ENCODE measurements around the gene BCL2. TPM values are rescaled to one million over a fixed set of nuclear protein-coding genes. Genes with fewer than 3 reads are reported as not detected.
A peak's percentile ranks its signal among the peaks of the same experiment; 100 is the strongest.

The BCL2 gene
- total RNA-seq, 1 donor from 2014 or later = 7.7 TPM

DNA sequence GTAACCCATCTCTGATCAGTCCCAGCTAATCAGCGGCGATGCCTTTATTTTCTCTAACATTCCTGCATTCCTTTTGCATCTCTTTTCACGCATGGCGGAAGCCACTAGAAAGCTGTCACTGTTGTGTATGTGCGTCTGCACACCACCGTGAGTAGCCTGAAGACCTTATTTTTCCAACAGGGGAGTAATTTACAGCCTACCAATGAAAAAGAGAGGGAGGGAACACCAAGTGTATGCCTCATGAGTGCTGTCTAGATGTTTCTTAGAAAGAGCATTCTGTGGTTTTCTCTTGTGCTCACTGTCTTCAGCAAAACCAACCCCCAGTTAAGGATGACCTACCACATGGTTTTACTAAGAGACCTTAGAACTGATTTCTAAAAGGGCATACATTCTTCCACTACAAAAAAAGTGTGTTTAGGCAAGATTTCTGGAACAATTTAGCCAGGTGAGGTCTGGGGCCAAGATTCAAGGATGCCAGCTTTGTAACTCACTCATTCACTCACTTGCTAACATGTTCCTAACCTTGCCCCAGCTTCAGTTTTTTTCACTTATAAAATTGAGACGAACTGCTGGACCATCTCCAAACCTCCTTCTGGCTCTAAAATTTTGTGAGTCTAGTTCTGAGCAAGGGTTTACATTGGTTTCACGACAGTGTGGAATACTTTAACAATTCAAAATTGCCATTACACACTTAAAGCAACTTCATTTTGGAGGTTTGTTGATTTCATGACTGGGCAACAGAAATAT lies 51.4 kb downstream of the BCL2 start:
- intact Hi-C loops (cut with micrococcal nuclease) = no loop called here
- ATAC-seq (no peak), DNase-seq (no peak)

DNA sequence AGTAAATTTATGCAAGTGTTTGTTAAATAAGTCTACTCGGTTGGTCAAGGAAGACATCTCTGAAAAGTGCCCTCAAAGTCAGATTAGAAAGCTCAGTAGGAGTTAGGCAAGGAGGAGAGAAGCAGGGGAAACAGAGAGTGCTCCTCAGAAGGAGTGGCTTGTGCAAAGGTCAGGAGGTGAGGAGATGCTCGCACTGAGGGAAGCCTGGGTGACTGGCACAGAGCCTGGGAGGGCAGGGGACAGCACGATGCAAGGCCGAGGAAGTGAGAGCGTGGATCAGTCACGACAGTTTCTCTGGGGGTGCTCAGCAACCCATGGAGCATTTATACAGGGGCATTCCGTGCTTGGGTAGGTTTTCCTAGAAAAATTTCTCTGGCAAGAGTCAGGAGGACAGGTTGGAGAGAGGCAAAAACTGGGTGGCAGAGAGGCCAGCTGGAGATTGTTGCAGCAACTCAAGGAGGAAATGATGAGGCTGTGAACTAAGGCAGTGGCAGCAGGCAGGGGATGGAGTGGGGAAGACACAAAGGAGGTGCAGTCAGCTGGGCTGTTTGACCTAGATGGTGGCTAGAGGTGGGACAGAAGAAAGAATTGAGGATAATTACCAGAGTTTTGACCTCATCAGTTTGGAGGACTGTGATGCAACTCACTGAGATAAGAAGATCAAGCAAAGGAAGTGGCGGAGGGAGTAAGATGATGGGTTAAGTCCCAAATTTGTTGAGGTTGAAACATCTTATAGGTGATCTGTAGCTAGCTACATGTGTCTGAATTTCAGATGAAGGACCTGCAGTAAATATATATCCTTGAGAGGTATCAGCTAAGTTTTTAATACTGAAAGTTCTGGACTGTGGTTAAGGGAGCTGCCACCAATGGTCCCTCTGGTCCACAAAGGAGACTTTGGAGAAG lies 52.4 kb downstream of the BCL2 start:
- ATAC-seq (no peak), DNase-seq (no peak)
- intact Hi-C loops (cut with micrococcal nuclease) = no loop called here

DNA sequence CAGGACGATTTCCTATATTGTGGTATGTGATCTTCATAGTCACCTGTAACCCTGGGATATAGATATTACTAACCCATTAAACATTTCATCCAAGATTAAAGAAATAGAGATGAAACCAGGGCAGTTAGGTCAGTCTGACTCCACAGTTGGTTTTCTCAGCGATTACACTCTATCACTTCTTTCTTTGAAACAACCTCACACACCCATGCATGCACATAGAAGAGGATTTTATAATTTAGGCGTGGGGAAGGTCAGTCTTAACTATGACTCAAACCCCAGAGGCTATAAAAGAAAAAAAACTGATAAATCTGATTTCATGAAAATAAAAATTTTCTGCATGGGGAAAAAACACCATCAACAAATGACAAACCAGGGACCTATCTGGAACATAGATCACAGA lies 54.2 kb downstream of the BCL2 start:
- DNase-seq (no peak), ATAC-seq (no peak)
- intact Hi-C loops (cut with micrococcal nuclease) = no loop called here

DNA sequence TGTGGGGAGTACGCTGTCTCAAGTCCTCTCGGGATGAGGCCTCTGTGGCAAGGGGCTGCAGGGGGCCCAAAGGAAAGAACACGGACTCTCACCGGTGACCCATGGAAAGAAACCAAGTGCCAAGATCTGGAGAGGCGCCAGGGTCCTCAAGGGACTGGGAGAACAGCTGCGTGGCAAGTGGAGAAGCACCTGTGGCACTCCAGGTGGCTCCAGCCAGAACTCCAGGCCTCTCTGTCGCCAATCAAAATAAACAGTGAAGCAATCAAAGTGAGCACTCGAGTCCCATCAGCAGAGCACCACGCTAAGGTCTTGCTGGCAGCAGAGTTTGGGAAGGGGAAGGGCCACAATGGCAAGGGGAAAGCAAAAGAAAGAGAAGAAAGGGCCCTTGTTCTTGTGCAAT lies 54.7 kb downstream of the BCL2 start:
- ATAC-seq = no peak

DNA sequence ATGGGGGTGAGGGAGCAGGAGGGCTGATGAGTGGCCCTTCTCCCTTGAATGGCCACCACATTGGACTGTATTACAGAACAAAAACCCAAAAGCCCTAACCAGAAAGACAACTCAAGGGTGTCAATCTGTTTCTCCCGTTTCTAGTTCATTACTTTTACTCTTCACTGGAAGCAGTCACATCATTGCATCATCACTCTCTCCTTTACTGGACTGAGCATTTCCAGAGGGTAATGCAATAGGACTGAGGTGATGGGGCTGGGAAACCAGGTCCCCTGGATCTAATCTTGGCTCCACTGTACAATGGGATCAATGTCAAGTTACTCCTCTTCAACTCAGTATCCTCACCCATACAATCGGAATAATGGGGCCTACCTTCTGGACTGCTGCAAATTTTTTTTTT lies 56.1 kb downstream of the BCL2 start:
- ATAC-seq = peak; percentile 50
- DNase-seq = no peak
- intact Hi-C loops (cut with micrococcal nuclease) = no loop called here

More for the DNA sequence above, 54.7 kb downstream of the BCL2 start:
- peak; percentile 33 for DNase-seq
- intact Hi-C loops (cut with micrococcal nuclease) = no loop called here

DNA sequence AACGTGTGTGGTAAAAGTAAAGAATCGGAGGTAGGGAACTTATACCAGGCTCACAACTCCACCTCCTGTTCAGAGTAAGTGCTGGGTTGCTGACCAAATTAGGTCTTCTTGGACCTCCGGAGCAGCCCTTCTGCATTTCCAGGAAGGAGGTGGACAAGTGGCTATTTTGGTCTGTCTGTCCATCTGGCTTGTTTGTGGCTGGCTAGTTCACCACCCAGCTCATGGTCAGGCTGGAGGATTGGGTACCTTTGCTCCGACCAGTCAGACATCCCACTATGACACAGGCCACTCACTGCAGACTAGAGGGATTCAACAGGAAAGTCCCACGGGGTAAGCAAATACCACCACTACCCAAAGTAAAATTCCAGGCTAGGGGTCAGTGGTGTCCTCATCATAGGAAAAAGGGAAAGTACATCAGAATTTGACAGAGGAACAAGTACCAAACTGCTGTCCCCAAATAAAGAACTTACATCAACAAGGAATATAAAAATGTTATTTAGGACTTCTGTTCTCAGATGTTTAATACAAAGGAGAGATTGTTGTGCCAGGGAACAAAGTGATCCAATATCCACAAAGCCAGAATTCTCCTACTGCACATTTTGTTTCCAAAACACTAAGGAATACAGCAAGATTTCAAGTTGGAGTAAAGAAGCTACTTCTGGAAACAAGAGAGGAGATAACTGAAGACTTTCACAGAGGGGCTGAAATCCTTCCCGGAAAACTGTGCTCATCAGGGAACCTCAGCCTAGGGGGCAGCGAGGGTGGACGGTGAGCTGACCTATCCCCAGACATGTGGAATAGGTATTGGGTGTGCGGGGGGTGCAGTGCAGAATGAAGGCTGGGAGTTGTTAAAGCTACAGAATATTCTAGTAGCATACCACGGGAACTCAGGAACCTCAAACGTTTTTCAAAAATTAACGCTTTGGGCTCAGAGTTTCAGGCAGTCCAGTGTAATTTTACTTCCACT lies 56.9 kb downstream of the BCL2 start:
- peak; percentile 83 for ATAC-seq
- no peak for DNase-seq
- intact Hi-C loops (cut with micrococcal nuclease) = no loop called here

DNA sequence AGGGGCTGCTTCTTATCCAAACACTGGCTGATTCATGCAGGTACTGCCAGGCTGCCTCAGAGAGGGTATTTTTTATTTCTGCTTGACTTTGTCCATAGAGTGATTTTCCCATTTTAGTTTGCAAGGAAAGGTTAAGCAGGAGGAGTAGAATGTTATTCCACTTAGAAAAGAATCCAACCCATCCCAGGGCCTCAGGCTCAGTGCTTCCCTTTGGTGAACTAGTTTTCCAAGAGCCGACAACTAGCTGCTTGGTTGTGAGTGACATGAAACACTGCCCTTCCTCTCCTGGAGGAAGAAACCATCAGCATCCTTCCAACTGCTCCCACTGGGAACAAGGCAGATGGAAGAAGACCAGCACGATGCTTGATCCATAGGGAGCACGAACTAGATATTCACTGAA lies 58.5 kb downstream of the BCL2 start:
- ATAC-seq = no peak
- DNase-seq = no peak
- intact Hi-C loops (cut with micrococcal nuclease) = no loop called here

DNA sequence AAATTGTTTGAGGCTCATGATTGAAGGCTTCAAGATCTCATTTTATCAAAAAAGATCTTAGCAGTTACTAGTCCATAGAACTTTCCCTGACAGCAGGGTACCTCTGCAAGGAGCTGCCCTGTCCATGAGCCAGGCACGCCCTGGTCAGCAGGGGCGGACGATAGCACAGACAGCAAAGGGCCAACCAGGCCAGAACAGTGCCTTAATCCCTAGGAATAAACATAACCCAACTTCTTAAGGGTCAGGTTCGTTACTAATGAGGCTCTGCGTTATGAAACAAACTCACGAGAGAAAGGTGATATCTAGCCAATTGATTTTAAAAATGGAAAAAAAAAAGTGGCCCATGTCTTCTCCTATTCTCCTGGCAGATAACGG lies 59.2 kb downstream of the BCL2 start:
- ATAC-seq (no peak), DNase-seq (no peak)
- intact Hi-C loops (cut with micrococcal nuclease) = no loop called here

DNA sequence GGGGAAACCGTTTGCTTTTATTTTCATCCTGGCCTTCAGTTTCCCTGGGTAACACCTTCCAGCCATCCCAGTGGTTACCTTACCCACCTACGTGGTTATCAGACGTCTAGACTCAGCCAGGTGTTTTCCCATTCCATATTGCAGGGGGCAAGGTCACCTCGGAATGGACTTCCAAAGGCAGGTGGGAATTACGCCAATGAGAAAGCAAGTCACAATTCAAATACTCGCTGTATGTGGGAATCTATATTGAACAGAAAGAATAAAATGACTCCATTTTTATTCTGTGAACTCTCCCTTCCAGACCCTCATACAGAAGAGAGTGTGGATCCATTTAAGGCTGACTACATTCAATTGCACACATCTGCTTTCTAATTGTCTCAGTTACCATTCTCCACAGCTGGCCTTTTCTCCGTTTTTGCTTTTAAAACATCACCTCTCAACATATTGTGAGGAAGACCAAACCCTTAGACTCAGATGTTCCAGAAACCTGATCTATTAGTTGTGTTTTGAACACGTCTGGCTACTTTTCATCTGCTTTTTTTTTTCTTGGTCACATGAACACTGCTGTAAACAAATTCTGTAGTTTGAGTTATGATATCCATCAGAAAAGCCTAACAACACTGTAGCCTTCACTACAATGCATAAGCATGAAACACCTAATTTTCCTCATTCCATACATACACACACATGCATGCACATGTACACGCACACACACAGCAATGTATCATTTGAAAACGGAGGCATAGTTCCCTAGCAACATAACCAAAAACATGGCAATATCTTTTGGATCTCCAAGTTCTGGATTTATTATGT lies 59.8 kb downstream of the BCL2 start:
- no peak for DNase-seq
- ATAC-seq = no peak
- intact Hi-C loops (cut with micrococcal nuclease) = no loop called here

DNA sequence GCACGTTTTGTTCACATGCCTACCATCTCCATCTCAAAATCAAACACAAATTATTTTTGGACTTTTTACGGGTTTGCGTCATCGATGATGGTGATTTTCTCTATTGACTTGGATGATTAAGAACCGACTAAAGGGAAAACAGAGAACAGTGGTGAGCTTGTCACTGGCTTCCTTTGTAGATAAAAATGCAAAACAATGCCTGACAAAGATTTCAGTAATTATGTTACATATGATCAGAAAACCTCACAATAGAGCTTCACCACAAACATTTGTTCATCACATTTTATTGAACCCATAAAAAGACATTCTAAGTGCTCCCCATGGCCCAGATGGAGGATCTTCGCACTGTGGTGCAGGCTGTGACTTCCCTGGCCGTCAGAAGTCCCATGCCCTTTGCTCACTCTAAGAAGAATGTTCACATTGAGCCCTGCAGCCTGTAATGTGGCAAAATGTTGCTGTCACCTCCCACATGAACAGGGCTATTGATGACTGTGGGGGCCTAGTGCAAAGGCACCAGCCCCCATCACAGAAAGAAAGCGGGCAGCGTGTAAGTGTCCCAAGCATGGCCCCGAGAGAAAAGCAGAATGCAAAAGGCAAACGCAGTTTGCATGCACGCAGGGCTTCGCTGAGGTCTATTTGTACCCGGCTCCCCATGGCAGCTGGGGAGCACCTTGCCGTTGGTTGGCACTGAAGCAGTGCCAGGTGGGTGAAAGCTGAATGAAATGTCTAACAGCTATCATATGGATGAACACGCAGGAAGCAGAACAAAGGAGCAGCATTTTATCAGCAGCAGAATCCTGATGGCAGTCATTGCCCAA lies 60.6 kb downstream of the BCL2 start:
- intact Hi-C loops (cut with micrococcal nuclease) = no loop called here
- ATAC-seq (no peak), DNase-seq (no peak)

DNA sequence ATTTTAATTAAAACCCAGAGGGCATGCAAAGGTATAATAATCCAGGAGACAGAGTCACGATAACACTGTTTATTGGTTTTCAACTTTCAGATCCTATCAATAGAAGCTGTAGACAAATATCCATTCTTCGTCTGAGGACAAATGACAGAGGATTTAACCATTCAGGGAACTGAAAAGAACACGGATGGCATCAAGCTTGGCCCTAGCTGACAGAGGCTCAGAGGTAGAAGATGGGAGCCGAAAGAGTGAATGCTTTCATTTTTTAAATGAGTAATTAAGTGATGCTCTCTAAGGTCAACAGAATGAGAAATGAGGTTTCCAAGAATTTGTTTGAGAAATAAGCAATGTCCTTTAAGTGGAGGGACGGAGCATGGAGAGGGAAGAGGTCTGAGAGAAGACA lies 62.1 kb downstream of the BCL2 start:
- intact Hi-C loops (cut with micrococcal nuclease) = no loop called here
- DNase-seq (no peak), ATAC-seq (no peak)

DNA sequence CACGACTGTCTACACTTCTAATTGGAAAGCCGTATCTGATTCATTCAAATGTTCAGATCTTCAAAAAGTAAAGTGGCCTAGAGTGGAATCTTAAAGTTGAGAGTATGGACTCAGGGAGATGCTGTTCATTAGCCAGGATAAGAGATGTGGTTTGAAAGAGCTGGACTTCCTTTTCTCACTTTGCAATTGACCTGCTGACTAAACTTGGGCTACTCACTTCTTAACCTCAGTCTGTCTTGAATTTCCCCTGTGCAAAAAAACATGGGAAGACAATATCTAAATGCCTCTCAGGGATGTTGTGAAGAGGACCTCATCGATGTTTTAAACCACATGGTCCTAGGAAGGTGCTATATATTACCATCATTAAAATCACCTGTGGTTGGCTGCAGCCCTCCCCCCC lies 64.1 kb downstream of the BCL2 start:
- intact Hi-C loops (cut with micrococcal nuclease) = no loop called here
- ATAC-seq (no peak), DNase-seq (no peak)

DNA sequence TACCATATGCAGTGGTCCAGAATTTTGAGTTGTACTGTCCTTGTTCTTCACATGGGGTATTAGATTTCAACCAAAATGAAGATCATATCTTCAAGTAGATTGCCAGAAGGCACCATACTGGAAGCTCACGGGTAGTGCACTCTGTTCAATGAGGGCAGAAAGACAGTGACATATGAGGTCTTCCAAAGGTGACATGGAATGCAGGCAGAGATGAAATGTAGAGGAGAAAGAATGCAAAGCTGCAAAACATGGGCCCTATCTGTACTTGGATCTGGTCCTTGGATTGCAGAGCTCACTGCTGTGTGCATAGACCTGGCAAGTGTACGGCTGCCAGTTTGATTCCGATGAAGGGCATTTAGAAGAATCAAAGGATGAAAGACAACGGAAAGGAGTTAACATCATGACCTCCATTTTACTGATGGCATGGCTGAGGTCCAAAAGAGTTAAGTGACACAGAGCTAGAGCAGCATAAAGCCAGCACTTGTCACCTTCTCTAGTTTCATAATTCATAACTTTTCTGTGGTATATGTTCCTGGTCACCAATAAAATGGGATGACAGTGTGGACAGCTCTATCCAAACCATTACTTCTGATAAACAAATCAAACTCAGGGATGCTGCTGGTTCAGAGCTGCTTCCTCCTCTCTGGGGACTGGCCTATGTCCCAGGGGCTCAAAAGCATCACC lies 64.7 kb downstream of the BCL2 start:
- no peak for ATAC-seq
- no peak for DNase-seq
- intact Hi-C loops (cut with micrococcal nuclease) = no loop called here

DNA sequence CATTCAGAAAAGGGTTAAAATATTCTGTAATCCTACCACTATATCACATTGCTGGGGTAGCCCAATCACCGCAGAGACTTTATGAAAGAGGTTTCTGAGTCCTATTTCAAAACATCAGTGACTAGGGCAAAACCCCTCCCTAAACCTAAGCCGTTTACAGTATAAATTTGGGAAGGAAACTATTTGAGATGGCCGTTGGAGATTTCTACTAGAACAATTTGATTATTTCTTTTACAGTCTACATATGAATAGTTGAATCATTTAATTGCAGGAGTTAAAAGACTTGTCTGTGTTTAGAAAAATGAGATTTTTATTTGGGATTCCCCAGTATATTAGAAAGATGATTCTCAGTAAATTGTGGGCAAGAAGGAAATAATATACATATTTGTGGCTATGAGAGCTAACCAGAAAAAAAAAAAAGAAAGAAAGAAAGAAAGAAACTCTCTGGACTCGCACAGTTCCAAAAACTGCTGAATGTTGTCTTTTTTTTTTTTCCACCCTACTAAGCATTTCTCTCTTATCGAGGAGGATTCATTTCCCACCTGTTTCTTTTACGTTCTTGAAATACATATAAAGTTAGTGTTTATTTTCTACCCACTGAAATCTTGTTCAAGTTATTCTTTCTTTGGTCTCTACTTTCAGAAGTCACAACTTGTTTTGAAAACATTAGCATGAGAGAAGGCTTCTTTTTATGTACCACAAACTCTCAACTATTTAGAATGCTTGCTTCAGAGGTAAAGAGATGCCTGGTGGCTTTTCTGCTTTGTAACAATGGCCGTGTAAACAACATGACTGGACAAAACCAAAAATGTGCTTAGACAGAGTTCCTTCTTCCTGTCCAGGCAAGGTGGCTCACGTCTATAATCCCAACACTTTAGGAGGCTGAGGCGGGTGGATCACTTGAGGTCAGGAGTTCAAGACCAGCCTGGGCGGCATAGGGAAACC lies 65.9 kb downstream of the BCL2 start:
- ATAC-seq (no peak), DNase-seq (no peak)
- intact Hi-C loops (cut with micrococcal nuclease) = no loop called here

DNA sequence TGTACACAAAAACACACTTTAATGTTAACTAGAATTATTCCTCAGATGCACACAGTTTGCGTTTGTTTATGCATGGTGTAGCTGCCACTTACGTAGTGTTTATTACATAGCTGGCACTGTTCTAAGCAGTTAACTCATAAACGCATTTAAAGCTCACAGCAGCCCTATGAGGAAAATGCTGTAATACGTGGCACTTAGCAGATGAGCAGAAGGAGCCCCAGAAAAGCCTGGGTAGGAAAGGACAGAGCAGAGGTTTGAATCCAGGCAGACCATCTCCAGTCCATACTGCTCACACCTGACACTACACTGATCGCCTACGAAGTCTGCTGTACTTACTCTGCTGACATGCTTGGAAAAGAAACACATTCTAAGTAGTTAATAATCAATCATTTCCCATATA lies 66.6 kb downstream of the BCL2 start:
- no peak for ATAC-seq
- intact Hi-C loops (cut with micrococcal nuclease) = no loop called here
- DNase-seq = no peak

DNA sequence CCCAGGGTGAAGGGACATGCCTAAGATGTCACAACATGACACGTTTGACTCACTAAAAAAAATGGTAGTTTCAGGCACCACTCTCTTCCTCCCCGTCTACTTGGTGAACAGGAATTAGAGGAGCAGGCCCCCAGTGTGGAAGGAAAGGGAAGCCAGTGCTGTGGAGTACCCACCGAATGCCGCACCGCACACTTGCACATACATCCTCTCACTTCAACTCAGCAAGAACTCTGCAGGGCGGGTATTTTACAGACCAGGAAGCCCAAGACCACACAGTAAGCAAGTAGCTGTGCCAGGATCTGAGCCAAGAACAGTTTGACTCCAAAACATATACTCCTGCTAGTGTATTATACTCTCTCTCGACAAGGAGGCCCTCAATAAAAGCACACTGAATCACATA lies 69.8 kb downstream of the BCL2 start:
- DNase-seq = no peak
- intact Hi-C loops (cut with micrococcal nuclease) = no loop called here
- peak; percentile 64 for ATAC-seq
